HEK293T (cell line): ENCODE measurements around the gene KANSL1L.

ENCODE experiments used
- CTCF ChIA-PET: fragments of 350-600 bp; formaldehyde crosslinking; extraction: SDS; loops from one replicate; lab custom pipeline; 2021; ENCODE audit warnings: antibody characterized with exemption, inconsistent platforms; lab: Yijun Ruan, JAX
- POLR2A ChIA-PET: fragments of 350-600 bp; formaldehyde crosslinking; extraction: SDS; loops from one replicate; lab custom pipeline; 2020; ENCODE audit warnings: antibody characterized with exemption, inconsistent platforms; lab: Yijun Ruan, JAX
- DNase-seq: peaks from one replicate; pipeline ENCODE4 v3.0.0; 2012; ENCODE audit warnings: mixed read lengths; ENCODE audit errors: extremely low spot score
- ARNT ChIP-seq: fragments of 450-650 bp; IDR thresholded peaks from 2 replicates; pipeline ENCODE4 v1.6.1; 2017; ENCODE audit warnings: mild to moderate bottlenecking
- BHLHE40 ChIP-seq: fragments of 450-650 bp; IDR thresholded peaks from 2 replicates; pipeline ENCODE4 v1.6.1; 2016; ENCODE audit warnings: mild to moderate bottlenecking, moderate library complexity, borderline replicate concordance
- CTBP1 ChIP-seq: fragments of 450-650 bp; IDR thresholded peaks from 2 replicates; pipeline ENCODE4 v1.6.1; 2016; ENCODE audit warnings: borderline replicate concordance
- ELF4 ChIP-seq: fragments of 450-650 bp; IDR thresholded peaks from 2 replicates; pipeline ENCODE4 v1.6.1; 2017; ENCODE audit warnings: antibody characterized with exemption
- FOXA1 ChIP-seq: fragments of 450-650 bp; IDR thresholded peaks from 2 replicates; pipeline ENCODE4 v1.6.1; 2016; ENCODE audit warnings: mild to moderate bottlenecking
- FOXK2 ChIP-seq: fragments of 450-650 bp; IDR thresholded peaks from 2 replicates; pipeline ENCODE4 v1.6.1; 2016; ENCODE audit warnings: mild to moderate bottlenecking
- FOXM1 ChIP-seq: fragments of 450-650 bp; IDR thresholded peaks from 2 replicates; pipeline ENCODE4 v1.6.1; 2017; ENCODE audit warnings: mild to moderate bottlenecking, borderline replicate concordance
- HDGF ChIP-seq: fragments of 450-650 bp; IDR thresholded peaks from 2 replicates; pipeline ENCODE4 v1.6.1; 2017; ENCODE audit warnings: antibody characterized with exemption, borderline replicate concordance
- L3MBTL2 ChIP-seq: fragments of 450-650 bp; conservative IDR thresholded peaks from 2 replicates; pipeline ENCODE4 v1.6.1; 2016; ENCODE audit warnings: mild to moderate bottlenecking
- LEF1 ChIP-seq: fragments of 450-650 bp; IDR thresholded peaks from 2 replicates; pipeline ENCODE4 v1.6.1; 2017; ENCODE audit warnings: mild to moderate bottlenecking, borderline replicate concordance
- NFRKB ChIP-seq: fragments of 450-650 bp; IDR thresholded peaks from 2 replicates; pipeline ENCODE4 v1.6.1; 2016; ENCODE audit warnings: mild to moderate bottlenecking, moderate library complexity
- PKNOX1 ChIP-seq: fragments of 450-650 bp; IDR thresholded peaks from 2 replicates; pipeline ENCODE4 v1.6.1; 2016
- SP1 ChIP-seq: fragments of 450-650 bp; IDR thresholded peaks from 2 replicates; pipeline ENCODE4 v1.6.1; 2017
- SUZ12 ChIP-seq: fragments of 450-650 bp; IDR thresholded peaks from 2 replicates; pipeline ENCODE4 v1.6.1; 2016; ENCODE audit warnings: mild to moderate bottlenecking
- TARDBP ChIP-seq: fragments of 450-650 bp; IDR thresholded peaks from 2 replicates; pipeline ENCODE4 v1.6.1; 2016
- ZNF384 ChIP-seq: fragments of 450-650 bp; IDR thresholded peaks from 2 replicates; pipeline ENCODE4 v1.6.1; 2016

Gene KANSL1L

DNA sequence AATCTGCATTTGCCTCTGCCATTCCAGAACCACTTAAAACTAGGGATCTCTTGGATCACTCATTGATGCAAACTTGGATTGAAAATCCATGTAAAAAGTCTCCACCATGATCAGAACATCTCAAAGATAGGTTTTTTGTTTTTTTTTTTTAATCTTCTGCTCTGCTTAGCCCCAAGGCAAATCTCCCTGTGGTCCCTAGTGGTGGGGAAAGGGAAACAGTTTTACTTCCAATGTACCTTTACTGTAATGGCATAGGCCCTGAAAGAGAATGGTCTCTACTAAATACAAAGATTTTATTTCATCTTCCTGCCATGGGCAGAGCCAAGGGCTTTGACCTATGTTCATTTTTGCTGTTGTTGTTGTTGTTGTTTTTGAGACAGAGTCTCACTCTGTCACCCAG, 78.4 kb downstream of the KANSL1L start:
- DNase-seq, result no peak
- POLR2A ChIA-PET, result no interaction called here
- CTCF ChIA-PET, result no interaction called here
- TF ChIP-seq PKNOX1 (no peak), SP1 (no peak), CTBP1 (no peak), TARDBP (no peak), SUZ12 (no peak), HDGF (no peak), FOXM1 (no peak), FOXA1 (no peak), ELF4 (no peak), LEF1 (no peak), ZNF384 (no peak), BHLHE40 (no peak), FOXK2 (no peak), ARNT (no peak), NFRKB (no peak)

DNA sequence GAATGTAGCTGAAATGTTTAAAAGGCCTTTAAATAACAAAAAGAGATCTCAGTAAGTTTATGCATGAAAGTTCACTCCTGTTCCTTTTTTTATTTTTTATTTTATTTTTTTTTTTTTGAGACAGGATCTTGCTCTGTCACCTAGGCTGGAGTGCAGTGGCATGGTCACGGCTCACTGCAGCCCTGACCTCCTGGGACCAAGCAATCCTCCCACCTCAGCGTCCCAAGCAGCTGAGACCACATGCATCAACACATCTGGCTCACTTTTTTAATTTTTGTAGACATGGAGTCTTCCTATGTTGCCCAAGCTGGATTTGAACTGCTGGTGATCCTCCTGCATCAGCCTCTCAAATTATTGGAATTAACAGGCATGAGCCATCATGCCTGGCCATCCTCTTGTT, 84.3 kb downstream of the KANSL1L start:
- DNase-seq, result no peak
- no peak for TF ChIP-seq FOXM1
- no peak for TF ChIP-seq LEF1
- TF ChIP-seq SP1, result no peak
- TF ChIP-seq ELF4, result no peak
- no peak for TF ChIP-seq BHLHE40
- TF ChIP-seq ZNF384, result no peak
- no peak for TF ChIP-seq TARDBP
- TF ChIP-seq CTBP1, result no peak
- TF ChIP-seq FOXK2, result no peak
- no peak for TF ChIP-seq L3MBTL2
- no peak for TF ChIP-seq ARNT
- TF ChIP-seq NFRKB, result no peak
- no peak for TF ChIP-seq HDGF
- no peak for TF ChIP-seq SUZ12
- TF ChIP-seq FOXA1, result no peak
- no peak for TF ChIP-seq PKNOX1
- CTCF ChIA-PET, result no interaction called here

GRCh38 chr2:210086292-210086691, 84.9 kb downstream of the KANSL1L start:
- CTCF ChIA-PET, result no interaction called here
- DNase-seq, result no peak
- POLR2A ChIA-PET, result no interaction called here
- TF ChIP-seq BHLHE40 (no peak), FOXM1 (no peak), CTBP1 (no peak), ARNT (no peak), PKNOX1 (no peak), NFRKB (no peak), FOXA1 (no peak), ZNF384 (no peak), TARDBP (no peak), L3MBTL2 (no peak), LEF1 (no peak), FOXK2 (no peak), ELF4 (no peak), SP1 (no peak), SUZ12 (no peak), HDGF (no peak)

More for the DNA sequence above, 84.3 kb downstream of the KANSL1L start:
- POLR2A ChIA-PET, result no interaction called here

DNA sequence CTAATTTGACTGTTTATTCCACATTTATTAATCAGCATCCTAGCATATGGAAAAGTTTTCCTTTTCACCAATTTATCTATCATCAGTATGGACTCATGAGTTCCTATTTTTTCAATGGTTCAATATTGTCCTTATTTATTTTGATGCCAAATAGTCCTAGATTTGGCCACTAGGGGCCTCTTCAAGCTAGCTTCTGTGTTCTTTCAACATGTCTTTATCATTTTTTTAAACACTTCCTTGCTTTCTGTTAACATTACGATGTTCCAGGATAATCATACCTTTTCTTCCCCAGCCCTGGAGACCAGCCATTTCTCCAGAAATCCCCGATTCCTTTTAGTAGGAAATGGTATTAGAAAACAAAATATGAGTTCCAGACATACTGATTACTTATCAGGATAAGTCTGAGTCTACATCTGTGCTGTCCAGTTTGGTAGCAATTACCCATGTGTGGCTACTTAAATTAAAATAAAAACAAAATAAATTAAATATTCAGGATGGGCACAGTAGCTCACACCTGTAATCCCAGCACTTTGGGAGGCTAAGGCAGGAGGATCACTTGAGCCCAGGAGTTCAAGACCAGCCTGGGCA, 98.2 kb downstream of the KANSL1L start:
- POLR2A ChIA-PET, result no interaction called here
- CTCF ChIA-PET, result no interaction called here
- TF ChIP-seq BHLHE40 (no peak), ZNF384 (peak; percentile 66)
- peak; percentile 23 for DNase-seq

- ChIA-PET CTCF (no interaction called here), POLR2A (no interaction called here)
- TF ChIP-seq ZNF384 (no peak), NFRKB (no peak), PKNOX1 (no peak), SP1 (no peak), SUZ12 (no peak), L3MBTL2 (no peak), FOXK2 (no peak), FOXA1 (no peak), LEF1 (no peak)
- no peak for DNase-seq
Measured at GRCh38 chr2:210072493-210072892, 98.7 kb downstream of the KANSL1L start.

- ChIA-PET CTCF (no interaction called here), POLR2A (no interaction called here)
- TF ChIP-seq FOXA1 (no peak), LEF1 (no peak), BHLHE40 (no peak), TARDBP (no peak), ARNT (no peak), SP1 (no peak), ELF4 (no peak), PKNOX1 (no peak), FOXM1 (no peak), CTBP1 (no peak), HDGF (no peak), FOXK2 (no peak), NFRKB (no peak), SUZ12 (no peak), ZNF384 (no peak), L3MBTL2 (no peak)
- DNase-seq, result no peak
Measured at GRCh38 chr2:210063306-210063705, 107.9 kb downstream of the KANSL1L start.
